Ramos (cell line): ENCODE data around the gene HK3.

Experiments
- in situ Hi-C: fragments of 300-500 bp; cut with MboI; formaldehyde crosslinking; loops from one replicate; pipeline ENCODE4 v1.14.3; 2022; ENCODE audit warnings: low sequenced_read_pairs; ENCODE audit not compliant: unreplicated experiment

Gene HK3

GRCh38 chr5:176899296-176899891 is at the start of gene HK3:
HK3 (minus strand) TSS chr5:176899346; CDS start chr5:176896159, 3,187 bp downstream.
- in situ Hi-C loops = no loop called here

GRCh38 chr5:176948458-176948857 is 49.3 kb upstream of the HK3 start:
- in situ Hi-C loops = no loop called here

GRCh38 chr5:176947847-176948246 is 48.7 kb upstream of the HK3 start:
- in situ Hi-C loops = no loop called here

GRCh38 chr5:176944268-176944667 is 45.1 kb upstream of the HK3 start:
- in situ Hi-C loops = no loop called here

- in situ Hi-C loops = no loop called here
These were observed 44.7 kb upstream of the HK3 start for GRCh38 chr5:176943816-176944215.

GRCh38 chr5:176941951-176942350 is 42.8 kb upstream of the HK3 start:
- in situ Hi-C loops = no loop called here

- in situ Hi-C loops = no loop called here
These were observed 39.3 kb upstream of the HK3 start for GRCh38 chr5:176938472-176938871.

- in situ Hi-C loops = no loop called here
These were observed 35.9 kb upstream of the HK3 start for GRCh38 chr5:176935017-176935416.

GRCh38 chr5:176934309-176934930 is 35.3 kb upstream of the HK3 start:
- in situ Hi-C loops = no loop called here

- in situ Hi-C loops = no loop called here
These were observed 30.5 kb upstream of the HK3 start for GRCh38 chr5:176929654-176930053.

- in situ Hi-C loops = no loop called here
These were observed 28.4 kb upstream of the HK3 start for GRCh38 chr5:176927562-176927961.

GRCh38 chr5:176922817-176923216 is 23.7 kb upstream of the HK3 start:
- in situ Hi-C loops = no loop called here

GRCh38 chr5:176921714-176922113 is 22.6 kb upstream of the HK3 start:
- in situ Hi-C loops = no loop called here

- in situ Hi-C loops = no loop called here
These were observed 19.5 kb upstream of the HK3 start for GRCh38 chr5:176918613-176919012.

- in situ Hi-C loops = no loop called here
These were observed 17.2 kb upstream of the HK3 start for GRCh38 chr5:176916337-176916736.

- in situ Hi-C loops = no loop called here
These were observed 16.8 kb upstream of the HK3 start for GRCh38 chr5:176915906-176916305.

- in situ Hi-C loops = no loop called here
These were observed 13.0 kb upstream of the HK3 start for GRCh38 chr5:176912115-176912514.

GRCh38 chr5:176908675-176909368 is 9.7 kb upstream of the HK3 start:
- in situ Hi-C loops = no loop called here

GRCh38 chr5:176906796-176907195 is 7.7 kb upstream of the HK3 start:
- in situ Hi-C loops = no loop called here

GRCh38 chr5:176906126-176906525 is 7.0 kb upstream of the HK3 start:
- in situ Hi-C loops = no loop called here

GRCh38 chr5:176904276-176904675 is 5.1 kb upstream of the HK3 start:
- in situ Hi-C loops = no loop called here
